SHP77 (cell line): ENCODE results near the gene IL1RAPL2.
"Not testable (repeated sequence)": the region's sequence is repeated elsewhere in the genome, so short reads cannot be mapped to it uniquely, and the experiment has no call there.

Source experiments
- DNase-seq, 2 experiments: peaks; one replicate each; lab custom pipeline; 2025; lab: John Stamatoyannopoulos, UW

Gene IL1RAPL2

DNA sequence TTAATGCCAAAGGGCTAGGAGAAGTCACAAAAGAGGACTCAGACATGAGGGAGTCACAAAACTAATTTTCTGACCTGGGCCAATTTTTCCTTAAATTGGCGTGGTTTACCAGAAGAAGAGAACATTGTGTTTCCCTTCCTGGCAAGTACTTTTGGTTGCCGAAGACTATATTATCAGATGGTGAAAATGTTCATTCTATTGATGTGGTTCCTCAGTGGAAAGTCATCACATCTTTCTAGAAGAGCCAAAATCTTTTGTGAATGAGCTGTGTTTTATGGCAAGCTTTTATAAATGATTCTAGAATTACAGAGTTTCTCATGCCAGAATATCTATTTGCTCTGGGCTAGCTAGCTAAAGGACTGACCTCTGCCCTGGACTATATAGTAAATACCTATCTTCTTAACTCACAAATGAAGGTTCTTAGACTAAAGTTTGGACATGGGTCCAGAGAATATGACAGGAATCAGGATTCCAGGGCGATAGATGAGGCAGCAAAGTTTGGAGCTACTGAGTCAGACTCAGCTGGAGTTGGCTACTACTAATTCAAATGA lies 288.9 kb downstream of the IL1RAPL2 start:
- no peak for DNase-seq

DNA sequence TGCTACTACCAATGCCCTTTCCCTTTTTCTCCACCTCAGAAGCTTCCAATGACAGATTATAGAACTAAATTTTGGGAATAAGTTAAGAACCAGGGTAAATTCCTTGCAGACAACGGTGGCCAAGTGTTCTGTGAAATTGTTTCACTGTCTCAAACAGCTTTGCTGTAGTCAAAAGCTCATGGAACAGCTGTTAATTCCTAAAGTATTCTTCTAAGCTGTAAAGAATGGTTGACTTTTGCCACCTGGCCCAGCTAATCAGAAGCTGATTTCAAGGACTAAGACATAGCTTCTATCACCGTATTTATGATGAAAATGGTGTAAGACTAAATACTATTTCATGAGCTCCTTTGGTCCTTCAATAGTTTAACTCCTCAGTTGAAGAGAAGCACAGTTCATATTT lies 297.5 kb downstream of the IL1RAPL2 start:
- no peak for DNase-seq

DNA sequence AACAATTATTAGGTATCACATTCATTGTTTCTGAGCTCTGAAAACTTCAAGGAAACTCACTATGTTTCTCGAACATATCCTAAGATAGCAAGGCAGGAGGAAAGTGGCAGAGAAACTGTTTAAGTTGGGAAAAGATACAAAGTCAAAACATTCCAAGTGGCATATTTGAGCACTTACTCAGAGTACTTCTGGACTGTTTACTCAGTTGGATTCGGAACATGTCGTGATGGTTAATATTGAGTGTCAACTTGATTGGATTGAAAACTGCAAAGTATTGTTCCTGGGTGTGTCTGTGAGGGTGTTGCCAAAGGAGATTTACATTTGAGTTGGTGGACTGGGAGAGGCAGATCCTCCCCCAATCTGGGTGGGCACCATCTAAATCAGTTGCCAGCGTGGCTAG lies 298.3 kb downstream of the IL1RAPL2 start:
- DNase-seq, result no peak

DNA sequence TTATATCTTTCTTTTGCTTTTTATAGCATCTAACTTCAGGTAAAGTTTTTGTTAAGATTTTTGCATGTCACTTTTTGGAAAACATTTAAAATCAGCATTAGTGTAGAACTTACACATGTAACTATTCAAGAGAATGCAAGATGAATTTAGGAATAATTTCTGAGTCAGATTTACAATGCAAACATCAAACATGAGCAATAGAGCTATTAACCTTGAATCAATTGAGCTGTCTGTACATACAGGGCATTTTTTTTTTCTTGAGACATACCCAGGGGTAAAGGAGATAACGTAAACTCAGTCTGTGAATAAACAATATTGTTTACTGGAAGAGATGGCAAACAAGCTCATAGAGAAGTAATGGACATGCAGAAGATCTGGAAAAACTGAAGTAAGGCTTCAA lies 311.5 kb downstream of the IL1RAPL2 start:
- DNase-seq, result no peak

DNA sequence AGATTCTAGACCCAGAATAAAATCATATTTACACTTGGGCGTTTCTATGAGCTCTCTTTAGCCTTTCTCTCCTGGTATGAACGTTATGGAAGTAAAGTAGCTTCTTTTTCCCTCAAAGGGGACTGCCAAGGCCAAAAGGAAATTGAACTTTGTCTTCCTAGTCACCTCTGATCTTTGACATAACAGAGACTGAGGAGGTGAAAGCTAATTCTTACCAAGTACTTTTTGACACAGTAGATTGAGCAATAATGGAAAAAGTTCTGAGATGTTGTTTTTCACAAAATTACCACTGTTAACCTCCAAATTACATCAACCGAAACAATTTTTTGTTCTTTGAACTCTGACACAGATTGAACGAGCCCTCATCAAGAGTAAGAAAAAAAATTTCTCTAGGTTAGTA lies 336.1 kb downstream of the IL1RAPL2 start:
- no peak for DNase-seq

DNA sequence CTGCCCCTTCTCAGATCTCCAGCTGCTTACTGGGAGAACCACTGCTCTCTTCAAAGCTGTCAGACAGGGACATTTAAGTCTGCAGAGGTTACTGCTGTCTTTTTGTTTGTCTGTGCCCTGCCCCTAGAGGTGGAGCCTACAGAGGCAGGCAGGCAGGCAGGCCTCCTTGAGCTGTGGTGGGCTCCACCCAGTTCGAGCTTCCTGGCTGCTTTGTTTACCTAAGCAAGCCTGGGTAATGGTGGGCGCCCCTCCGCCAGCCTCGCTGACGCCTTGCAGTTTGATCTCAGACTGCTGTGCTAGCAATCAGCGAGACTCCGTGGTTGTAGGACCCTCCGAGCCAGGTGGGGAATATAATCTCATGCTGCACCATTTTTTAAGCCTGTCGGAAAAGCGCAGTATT lies 343.7 kb downstream of the IL1RAPL2 start:
- not testable (repeated sequence) for DNase-seq

DNA sequence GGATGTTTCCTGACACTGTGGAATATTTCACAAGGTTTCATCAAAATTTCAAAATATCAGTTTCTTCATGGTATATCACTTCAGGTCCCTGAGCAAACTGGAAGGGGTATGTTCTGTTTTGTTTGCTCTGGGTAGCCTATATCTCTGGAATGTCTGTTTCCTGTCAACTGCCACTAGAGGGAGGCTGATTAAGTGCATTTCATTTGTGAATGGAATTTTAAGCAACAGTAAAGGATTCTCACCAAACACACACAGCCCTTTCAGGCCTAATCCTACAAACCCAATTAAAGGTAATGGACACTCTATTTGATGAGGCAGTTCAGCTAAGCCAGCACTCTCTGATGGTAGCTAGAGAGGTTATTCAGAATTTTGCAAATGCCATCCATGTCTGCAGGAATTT lies 347.3 kb downstream of the IL1RAPL2 start:
- DNase-seq, result peak in 1 of 2 experiments; percentile 0

DNA sequence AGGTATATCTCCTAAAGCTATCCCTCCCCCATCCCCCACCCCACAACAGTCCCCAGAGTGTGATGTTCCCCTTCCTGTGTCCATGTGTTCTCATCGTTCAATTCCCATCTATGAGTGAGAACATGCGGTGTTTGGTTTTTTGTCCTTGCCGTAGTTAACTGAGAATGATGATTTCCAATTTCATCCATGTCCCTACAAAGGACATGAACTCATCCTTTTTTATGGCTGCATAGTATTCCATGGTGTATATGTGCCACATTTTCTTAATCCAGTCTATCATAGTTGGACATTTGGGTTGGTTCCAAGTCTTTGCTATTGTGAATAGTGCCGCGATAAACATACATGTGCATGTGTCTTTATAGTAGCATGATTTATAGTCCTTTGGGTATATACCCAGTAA lies 348.7 kb downstream of the IL1RAPL2 start:
- not testable (repeated sequence) for DNase-seq

DNA sequence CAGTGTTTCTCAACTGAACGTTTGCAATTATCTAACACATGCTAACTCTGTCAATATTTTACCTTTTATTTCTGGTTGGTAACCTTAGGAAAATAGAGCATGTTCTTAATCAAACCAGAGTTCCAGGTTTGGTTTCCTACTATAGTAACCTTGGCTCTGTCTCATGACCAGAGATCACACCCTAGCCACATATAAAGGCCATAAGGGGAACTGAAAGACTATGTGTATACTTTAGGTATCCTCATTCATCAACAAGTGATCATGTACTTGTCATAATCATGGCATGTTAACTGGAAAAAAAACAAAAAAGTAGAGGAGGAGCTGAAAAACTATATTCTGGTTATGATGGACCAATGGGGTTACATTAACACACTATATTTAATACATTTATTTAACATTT lies 352.1 kb downstream of the IL1RAPL2 start:
- DNase-seq, result no peak

DNA sequence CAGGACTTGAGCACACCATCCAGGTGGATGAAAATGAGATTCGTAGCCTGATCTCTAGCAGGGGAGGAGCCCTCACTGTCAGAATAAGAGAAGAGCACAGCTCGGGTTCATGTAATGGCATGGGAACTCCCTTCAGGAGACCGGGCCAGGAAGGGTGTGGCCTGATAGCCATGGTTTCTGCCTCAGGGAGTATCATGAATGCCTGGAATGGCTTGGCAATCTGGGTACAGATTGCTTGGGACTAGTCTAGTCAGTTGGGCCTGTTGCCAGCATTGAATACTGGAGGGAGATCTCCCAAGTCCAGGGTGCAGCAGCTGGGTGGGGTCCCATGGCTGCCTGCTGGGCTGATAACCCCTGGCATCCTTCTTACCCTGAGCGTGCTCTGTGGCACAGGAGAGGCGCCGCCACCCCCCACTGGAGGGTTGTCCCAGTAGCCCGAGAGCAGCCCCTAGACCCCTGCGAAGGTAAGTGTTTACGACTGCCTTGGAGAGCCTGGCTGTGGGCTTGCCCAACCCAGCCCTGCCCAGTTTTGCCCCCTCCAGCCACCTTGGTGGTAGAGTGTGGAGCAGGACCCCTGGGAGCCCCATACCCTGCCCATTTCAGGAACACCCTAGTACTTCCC lies 355.7 kb downstream of the IL1RAPL2 start:
- no peak for DNase-seq

DNA sequence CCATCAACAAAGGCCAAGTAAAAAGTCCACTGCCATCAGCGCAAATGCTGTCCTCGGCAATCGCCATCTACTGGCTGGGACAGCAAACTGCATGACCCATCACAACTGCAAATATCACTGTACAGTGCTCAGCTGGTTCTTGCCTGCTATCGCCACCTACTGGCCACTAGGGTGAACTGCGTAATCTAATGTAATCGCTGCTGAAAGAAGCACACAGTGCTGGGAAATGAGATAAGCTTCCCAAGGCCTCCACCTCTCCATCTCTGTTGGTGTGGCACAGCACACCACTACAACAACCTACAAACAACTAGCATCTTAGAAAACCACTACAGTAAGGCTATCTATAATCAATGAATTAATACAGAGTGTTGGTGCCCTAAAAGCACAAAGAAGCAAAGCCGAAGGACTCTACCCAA lies 356.2 kb downstream of the IL1RAPL2 start:
- DNase-seq, result peak; percentile 13 to 44

DNA sequence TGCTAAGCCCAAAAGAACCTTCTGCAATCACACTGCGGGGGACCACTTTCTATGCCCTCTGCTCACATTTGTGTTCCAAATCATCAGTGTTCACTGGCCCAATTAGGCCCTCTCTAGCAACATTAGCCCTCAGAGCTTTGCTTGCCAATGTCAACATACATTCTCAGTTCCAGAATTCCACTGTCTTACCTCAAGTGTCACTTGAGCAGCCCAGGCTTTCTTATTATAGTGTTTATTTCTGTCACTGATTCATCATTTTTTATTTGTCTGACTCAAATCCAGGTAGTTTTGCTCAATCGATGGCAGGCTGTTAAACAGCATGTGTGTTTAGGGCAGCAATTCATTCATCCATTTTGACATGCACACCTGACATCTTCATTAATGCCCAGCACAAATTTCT lies 363.3 kb downstream of the IL1RAPL2 start:
- no peak for DNase-seq

DNA sequence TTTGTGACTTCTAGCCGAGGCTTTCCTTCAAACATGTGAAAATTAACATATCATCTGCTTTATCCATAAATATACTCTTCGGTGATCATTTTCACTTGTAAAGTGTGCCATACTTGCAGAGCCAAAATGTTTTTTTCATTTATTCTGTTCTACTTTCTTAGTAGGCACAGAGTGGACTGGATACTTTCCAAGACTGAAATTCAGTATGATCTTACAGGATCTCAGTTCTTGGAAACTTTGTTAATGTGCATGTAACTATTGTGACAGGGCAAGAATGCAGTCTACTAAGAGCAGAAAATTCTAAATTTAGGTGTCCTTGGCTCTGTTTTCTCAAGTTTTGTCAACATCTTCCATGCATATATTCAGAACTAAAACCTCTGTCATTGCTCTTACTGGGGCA lies 369.6 kb downstream of the IL1RAPL2 start:
- DNase-seq, result no peak

DNA sequence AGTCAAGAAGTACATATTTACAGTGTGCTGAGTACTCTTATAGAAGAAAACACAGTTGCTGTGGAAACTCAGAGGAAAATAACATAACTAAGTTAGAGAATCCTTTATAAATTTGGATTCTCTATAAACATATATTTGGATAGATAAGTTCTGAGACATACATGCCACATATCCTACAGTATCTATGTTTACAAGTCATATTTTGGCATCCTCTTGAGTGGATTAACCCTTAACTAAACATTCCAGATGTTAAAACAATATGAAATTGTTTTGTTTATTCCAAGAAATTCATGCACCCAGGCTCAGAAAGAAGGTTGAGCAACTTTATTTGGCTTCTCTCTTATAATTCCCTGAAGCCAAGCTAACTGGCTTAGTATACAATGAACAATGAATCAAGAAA lies 387.3 kb downstream of the IL1RAPL2 start:
- no peak for DNase-seq

DNA sequence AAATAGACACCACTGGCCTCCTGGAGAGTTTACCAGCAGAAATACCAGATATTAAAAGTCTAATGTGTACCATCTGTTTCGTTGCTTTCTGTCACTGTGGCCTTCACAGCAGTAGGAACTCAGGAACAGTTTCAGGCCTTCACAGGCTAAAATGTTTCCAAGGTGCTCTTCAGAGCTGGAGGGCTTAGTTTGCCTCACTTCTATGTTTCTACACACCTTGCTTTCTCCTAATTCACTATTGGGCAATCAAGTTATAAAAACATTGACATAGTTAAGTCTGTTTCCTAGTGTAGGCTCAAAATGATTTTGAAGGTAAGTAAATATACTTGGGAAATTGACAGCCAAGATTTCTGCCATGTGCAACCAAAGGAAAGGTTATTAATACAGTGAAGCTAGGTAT lies 395.9 kb downstream of the IL1RAPL2 start:
- DNase-seq, result no peak

DNA sequence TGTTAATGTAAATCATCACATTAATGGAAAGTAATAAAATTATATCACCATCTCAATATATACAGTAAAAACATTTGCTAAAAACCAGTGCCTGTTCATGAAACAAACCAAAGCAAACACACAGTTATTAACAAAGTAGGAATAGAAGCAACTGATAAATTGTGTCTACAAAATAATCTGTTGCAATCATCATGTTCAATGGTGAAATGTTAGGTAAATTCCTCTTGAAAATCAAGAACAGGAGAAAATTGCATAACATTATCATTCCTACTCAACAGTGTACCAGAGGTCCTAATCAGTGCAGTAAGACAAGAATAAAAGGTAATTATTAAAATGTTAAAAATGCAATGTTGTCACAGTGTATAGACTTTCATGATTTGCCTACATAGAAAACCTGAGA lies 402.2 kb downstream of the IL1RAPL2 start:
- no peak for DNase-seq

DNA sequence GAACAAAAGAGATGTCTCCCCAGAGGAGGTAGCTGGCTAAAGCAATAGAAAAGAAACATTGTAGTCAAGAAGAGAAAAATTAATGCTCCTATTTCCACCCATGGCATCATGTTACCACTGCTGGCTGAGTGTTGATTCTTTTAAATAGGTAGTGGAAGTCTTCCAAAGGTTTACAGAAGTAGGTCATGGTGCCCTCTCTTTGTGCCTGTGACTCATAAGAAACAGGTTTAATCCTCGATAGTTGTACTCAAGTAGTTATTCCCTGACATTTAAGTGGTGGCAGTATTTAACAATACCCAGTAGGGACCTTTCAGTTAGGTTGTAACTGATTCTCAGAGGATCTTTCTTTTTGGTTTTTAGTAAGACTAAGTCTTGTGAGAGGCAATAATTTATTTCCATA lies 406.7 kb downstream of the IL1RAPL2 start:
- DNase-seq, result no peak

DNA sequence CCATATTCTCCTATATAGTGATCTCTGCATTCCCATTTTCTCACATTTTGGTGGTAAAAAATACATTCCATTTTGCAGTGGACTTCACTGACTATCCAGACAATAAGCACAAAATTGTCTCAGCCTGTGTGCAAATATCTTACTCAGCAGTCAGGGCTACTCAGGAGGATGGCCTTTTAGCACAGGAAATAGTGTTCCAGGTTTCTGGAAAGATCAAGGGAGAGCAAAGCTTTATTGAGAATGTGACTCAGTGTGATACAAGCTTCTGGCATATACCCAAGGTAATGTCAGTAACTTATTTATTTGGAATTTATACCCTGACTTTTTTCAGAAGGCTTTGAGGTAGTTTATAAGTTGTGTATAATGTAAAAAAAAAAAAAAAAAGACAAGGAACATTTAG lies 421.1 kb downstream of the IL1RAPL2 start:
- no peak for DNase-seq

DNA sequence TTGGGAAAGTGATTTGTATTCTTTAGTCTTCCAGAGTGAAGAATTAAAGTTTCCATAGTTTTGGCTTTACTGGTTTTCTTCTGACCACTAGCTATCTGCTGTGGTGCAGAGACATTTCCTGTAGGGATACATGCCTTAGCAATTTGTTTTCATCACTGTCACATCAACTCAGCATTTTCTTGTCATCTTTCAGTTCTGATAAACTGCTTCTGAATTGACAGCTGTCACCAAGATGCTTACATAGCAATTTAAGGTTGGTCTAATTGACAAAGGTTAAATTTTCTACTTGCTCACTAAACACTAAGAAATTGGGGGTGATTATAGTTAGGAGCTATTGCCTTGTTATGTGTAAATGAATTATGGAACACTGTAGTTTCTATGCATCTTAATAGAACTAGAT lies 422.0 kb downstream of the IL1RAPL2 start:
- no peak for DNase-seq

DNA sequence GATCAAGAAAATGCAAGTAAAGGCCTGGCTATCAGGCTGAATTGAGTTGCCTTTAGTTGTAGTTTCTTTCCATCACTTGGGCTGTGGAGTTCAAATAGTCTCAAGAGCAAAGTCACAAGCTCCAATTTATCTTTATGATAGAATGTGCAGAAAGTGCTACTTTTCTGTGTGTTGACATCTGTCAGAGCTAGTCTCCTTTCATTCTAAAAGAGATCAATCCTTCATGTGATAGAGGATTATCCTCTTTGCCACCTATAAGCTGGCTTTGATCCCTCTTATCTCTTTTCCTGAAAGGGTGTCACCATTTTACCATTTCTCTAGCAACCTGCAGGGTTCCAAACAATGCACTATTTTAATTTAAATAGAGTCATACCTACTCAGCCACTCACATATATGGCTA lies 429.5 kb downstream of the IL1RAPL2 start:
- no peak for DNase-seq

DNA sequence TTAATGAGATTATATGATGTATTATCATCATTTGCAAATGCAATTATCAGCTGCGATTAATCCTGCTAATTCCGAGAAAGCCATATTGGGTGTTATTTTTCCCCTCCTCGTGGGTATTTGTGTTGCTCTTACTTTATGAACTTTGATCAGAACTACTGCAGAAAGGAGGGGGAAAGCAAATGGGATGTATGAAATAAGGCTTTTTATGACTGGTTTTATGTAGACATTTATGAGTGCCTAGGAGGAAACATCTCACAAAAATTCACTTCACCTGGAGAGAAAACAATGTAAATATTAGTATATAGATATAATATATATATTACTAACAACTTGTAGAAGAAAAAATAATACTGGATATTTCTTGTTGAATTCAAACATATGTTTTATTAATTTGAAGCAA lies 440.1 kb downstream of the IL1RAPL2 start:
- no peak for DNase-seq

DNA sequence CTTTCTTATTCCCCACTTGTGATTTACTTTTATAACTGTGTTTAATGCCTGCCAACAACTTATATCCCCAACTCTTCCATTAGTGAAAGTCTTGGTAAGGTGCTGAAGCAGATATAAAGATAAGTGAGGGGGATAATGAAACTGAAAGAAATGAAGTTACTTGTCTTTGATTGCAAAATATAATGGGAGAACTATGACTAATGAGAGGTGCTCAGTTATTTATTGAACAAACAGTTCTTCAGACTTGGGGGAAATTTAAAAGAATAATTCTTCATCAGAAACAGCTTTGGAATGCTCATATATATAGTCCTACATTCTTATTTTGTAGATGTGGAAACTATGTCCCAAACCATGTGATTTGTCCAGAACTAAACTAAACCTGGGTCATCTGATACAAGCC lies 441.0 kb downstream of the IL1RAPL2 start:
- no peak for DNase-seq

DNA sequence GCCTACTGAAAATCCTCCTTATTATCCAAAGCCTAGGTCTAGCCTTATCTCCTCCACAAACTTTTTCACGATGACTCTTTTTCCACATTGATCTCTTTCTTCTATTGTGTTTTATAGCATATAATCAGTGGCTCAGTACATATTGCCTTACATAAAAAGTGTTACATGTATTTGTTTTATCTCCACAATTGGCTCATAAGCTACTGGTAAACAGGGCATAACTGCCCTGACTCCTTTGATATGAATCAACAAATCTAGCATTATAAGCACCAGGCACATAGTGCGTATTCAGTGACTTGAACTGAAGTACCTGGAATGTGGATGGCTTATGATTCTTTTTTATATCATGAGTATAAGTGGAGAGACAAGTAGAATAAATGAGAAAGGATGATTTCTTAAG lies 447.7 kb downstream of the IL1RAPL2 start:
- DNase-seq, result no peak

DNA sequence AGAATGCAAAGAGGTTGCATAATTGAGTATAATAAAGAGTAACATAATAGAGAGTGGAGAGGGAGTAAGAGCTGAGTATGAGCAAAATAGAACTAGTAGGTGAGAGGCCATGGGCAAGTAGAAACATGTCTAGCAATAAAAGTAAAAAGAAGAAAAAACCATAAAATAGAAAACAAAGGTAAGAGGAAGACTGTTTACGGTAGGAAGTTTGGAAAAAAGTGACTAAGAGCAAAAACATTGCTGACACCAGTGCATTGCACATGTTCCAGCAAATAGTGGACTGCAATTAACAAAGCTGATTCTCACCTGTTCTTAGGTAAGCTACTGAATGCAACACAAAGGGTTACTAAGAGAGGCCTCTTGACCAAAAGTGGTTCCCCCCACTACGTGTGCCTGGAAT lies 451.6 kb downstream of the IL1RAPL2 start:
- no peak for DNase-seq
